ES-I3 (cell line): ENCODE data around the gene CBX4.

ENCODE experiments used
- H3K36me3 ChIP-seq: 2 replicates; pipeline ENCODE4 v1.6.1; 2013; ENCODE audit warnings: mild to moderate bottlenecking, low read length, control low read depth, moderate library complexity; ENCODE audit not compliant: insufficient read depth
- H3K4me1 ChIP-seq: 2 replicates; pipeline ENCODE4 v1.6.1; 2013; ENCODE audit warnings: mild to moderate bottlenecking, control low read depth, low read length; ENCODE audit not compliant: insufficient read depth
- H3K9ac ChIP-seq: 2 replicates; pipeline ENCODE4 v1.6.1; 2013; ENCODE audit warnings: low read depth, mild to moderate bottlenecking, low read length, moderate library complexity
- H3K9me3 ChIP-seq: 2 replicates; pipeline ENCODE4 v1.6.1; 2013; ENCODE audit warnings: mild to moderate bottlenecking, low read length, moderate library complexity; ENCODE audit not compliant: control insufficient read depth, insufficient read depth

CBX4 gene

DNA sequence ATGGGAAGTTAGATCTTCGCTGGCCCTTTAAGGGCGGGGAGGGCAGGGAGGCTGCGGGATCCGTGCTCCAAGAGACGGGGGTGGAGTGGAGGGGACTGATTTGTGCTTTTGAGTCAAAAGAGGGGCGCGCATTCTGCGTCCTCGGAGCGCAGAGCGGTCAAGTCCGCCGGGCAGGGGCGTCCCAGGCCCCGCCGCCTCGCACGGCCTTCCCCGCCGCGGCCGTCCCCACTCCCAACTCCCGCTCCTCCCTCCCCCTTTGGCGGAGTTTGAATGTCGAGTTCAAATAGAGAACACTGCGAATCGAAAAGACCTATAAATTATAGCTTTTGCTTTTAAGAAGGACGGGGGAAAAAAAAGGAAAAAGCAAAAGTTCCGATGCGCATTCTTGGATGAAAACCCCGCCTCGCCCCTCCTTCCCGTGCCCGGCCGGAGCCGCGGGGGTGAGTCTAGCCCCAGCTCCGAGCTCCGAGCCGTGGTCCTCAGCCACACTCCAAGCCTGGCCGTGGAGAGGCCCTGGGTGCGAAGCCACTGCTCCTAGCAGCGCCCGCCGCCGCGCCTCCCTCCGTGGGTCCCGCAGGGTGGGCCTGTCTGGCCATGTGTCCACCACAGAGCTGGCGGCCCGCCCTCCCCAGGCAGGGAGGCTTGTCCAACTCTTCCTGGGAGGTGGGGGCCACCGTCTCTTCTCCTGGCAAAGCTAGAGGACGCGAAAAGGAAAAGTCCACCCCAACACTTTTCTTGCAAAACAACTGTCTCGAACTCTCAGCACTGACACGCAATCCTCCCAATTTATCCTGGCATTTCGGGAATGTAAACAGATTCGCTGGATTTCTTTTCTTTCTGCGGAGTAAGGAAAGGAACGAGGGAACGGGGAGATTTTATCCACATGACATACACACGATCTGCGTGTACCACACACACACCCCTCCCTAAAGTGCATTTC, 46.0 kb downstream of the CBX4 start:
- peak overlapping the region; percentile 21; the same call in 1 of the 2 replicates for H3K9ac ChIP-seq
- H3K36me3 ChIP-seq = no peaks in the 10 kb centered on the region
- peaks cover 22% of the 10 kb centered on the region for H3K4me1 ChIP-seq
- H3K9me3 ChIP-seq = no peaks in the 10 kb centered on the region

DNA sequence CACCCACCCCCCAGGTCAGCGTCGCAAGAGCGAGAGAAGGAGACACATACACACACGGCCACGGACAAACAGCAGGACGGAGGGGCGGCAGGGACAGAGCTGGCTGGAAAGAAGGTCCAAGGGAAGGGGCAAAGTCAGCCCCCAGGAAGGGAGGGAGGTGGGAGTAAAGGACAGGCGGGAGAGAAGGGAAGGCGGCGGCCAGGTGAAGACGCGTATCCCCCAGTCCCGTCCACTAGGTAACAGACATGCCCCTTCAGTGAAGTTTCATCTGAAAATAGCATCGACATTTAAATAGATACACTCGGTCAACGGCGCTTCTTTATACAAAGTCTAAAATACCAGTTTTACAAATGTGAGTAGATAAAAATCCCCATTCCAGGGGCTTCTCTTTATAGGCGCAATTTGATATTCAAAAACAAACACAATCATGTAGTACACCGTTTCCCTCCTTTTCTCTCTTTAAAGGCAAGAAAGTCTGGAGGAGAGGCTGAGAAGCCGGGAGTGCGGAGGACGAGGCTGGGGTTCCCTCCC, 46.8 kb downstream of the CBX4 start:
- no peak overlapping the region; the same call in 1 of the 2 replicates for H3K9ac ChIP-seq
- no peaks in the 10 kb centered on the region for H3K36me3 ChIP-seq
- H3K4me1 ChIP-seq = peaks cover 23% of the 10 kb centered on the region
- H3K9me3 ChIP-seq = no peaks in the 10 kb centered on the region

DNA sequence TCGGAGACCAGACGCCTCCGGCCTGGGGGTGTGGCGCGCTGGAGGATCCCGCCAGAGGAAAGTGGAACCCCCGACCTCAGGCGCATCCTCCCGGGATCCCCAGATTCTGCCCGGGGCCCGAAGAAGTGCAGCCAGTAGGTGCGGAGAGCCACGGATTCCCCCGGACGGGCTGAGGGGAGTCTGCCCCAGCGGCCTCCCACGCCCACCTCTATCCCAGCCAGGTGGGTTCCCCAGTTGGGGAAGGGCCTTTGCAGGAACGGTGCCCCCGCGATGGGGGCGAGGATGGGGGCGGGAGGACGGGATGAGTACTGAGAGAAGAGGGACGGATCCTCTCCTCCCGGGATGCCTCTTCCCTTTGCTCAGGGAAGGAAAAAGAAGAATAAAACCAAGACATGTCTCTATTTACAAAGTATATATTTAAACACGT, 47.5 kb downstream of the CBX4 start:
- no peaks in the 10 kb centered on the region for H3K36me3 ChIP-seq
- no peak overlapping the region for H3K9ac ChIP-seq
- H3K9me3 ChIP-seq = no peaks in the 10 kb centered on the region
- peaks cover 23% of the 10 kb centered on the region for H3K4me1 ChIP-seq

DNA sequence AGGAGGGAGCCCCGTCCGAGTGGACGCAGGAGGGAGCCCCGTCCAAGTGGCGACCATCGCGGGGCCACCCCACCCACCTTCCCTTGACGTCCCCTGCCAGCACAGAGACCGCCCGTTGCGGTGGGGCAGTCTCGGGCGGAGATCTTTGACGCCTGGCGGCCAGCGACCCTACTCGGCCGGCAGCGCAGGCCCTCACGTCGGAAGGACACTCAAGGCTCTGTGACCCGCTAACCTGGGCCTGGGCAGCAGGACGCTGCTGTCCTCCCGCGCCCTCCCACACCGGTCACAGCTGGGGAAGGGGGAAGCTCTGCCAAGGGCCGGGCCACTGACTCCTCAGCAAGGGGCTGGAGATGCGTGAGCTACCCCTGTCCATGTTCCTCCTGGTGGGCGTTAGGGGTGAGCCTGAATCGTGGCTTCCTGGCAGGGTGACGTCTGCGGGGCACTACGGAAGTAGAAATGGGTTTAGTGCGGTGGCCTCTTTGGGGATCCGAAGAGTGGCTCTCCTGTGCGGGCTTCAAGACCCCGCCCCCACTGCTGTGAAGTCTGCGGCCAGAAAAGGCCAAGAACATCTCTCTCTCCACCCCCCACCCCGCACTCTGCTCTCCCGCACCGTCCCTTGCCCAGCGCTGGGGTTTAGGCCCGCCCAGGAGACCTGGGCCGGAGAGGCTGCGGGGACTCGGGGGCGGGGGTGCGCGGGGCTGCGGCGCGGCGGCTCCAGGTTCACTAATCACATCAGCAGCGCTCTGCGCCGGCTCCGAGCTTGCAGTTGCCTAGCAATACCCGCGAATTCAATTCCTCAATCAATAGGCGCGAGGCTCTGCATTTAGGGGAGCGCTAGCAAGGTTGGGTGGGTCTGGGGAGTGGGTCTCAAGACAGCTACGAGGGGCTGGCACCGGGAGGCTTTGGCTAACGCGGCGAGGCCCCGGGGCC, 48.2 kb downstream of the CBX4 start:
- no peak overlapping the region for H3K9ac ChIP-seq
- H3K4me1 ChIP-seq = peaks cover 23% of the 10 kb centered on the region
- H3K9me3 ChIP-seq = no peaks in the 10 kb centered on the region
- no peaks in the 10 kb centered on the region for H3K36me3 ChIP-seq

DNA sequence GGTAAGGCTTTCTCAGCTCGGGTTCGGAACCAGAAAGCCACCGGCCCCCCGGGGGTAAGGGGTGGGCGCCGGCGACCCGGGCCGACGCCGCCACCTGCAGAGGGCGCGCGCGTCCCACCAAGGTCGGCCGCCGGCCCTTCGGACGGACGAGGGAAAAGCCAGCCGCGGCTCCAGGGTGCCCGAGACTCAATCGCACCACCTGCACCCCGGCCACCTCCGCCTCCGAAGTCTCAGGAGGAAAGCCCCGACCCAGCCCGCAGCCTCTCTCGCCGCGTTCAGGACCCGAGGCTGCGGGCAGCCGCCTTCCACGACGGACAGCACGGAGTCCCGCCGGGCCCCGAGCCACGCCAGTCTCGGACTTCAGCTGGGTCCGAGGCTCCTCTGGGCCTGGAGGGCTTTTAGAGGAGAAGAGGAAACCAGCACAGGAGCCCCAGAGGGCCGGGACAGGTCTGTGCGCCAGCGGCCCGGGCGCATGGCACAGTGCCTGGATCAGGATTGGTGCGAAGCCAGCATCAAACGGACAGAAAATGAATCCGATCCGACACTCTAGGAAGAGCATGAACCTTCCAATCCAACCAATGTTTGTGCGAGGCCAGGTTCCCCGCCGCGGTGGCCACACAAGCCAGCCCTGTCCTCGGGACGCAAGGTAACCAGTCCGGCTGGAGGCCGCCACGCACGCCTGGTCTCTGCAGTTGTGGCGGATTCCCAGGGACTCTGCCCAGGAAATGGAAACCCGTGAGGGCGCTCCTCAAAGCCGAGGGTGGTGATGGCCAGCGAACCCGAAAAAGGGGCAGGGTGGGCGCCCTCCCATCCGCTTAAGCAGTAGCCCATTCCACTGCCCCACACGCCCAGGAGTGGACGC, 49.1 kb downstream of the CBX4 start:
- Histone ChIP-seq H3K4me1 (peaks cover 19% of the 10 kb centered on the region), H3K36me3 (no peaks in the 10 kb centered on the region), H3K9ac (peak overlapping the region; percentile 55; the same call in 1 of the 2 replicates), H3K9me3 (no peaks in the 10 kb centered on the region)

DNA sequence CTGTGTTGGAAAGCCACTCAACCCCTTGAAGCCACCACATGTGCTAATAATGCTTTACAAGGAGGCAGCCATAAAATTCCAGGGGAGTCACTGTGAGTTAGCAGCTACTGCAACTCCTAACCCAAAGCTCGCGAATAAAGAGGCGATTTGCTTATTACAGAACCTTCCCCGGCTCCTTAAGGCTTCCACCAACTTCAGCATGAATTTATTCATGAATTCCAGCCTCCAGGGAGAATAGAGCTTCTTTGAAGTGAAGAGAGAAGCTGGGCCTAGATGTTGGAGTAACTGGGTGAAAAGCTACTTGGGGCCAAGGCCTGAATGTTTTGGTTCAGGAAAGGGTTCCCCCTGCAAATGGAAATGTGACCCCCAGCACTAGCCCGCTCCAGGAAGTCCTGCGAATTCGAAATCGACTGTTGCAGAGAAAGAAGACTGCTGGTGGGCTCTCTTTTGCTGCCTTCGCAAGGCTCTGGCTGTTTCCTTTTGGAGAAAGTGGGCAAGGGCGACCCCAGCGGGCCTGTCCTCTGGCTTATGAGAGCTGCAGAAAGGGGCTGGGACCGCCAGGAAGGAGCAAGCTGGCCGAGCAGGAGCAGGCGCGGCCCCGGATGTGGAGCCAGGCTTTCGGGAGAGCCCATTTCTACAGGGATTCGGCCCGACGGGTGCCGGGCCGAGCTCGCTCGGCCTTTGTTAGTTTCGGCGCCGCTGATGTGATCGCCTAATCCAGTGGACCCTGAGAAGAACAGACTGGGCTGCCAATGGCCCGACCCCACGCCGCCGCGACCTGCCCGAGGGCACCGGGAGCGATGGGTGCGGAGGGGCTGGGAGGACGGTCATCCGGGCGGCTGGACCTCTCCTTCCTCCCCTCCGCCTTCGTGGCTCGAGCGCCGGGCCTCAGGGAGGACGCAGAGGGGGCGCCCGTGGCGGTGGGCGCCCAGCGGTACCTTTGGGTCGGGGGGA, 50.0 kb downstream of the CBX4 start:
- H3K9me3 ChIP-seq = no peaks in the 10 kb centered on the region
- peak overlapping the region; percentile 55 for H3K9ac ChIP-seq
- peaks cover 19% of the 10 kb centered on the region for H3K4me1 ChIP-seq
- H3K36me3 ChIP-seq = no peaks in the 10 kb centered on the region

DNA sequence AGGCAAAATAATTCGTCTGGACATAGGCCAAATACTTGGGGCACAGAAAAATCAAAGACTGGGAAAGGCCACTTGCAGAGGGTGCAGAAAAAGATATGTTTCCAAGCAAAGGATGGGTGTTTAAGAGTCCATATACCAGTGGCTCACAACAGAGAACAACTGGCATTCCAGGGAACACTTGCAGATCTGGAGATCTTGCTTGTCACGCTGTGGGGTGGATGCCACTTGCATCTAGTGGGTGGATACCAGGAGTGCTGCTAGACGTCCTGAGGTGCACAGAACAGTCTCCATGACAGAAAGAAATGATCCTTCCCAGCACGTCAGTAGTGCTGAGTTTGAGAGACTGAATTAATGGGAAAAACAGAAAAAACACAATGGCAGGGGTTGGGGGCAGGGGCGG, 50.8 kb downstream of the CBX4 start:
- Histone ChIP-seq H3K9me3 (no peaks in the 10 kb centered on the region), H3K4me1 (peaks cover 19% of the 10 kb centered on the region), H3K36me3 (no peaks in the 10 kb centered on the region), H3K9ac (no peak overlapping the region)

DNA sequence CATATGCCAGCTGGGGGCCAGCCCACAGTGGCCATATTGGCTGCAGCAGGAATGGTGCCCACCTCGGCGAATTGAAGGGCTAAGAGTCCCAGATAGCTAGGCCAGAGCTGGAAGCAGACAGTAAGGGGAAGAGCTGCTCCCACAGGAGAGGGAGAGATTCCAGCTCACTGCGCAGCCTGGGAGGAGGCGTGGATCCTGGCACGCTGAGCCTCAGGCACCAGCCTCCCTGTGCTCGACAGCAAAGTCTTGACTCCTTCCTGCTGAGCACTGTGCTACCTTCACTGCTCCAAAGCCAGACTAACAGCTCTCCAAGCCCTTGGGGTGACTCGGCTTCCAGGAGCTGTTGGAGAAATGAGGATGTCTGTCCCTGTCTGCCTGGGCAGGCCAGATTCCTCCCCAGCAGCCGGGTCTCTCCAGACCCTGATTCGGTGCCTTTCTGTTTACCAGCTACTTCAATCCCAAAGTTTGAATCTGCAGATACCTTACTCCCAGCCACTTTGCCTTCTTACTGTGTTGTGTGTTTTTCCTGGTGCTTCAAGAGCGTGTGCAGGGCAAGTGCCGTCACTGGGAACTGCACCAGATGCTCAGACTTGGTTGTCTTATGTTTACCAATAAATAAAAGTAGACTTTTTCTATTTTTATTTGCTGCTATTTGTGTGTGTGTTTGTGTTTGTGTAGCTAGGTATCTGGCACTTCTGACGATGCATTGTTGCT, 52.2 kb downstream of the CBX4 start:
- Histone ChIP-seq H3K4me1 (peaks cover 15% of the 10 kb centered on the region), H3K9me3 (no peaks in the 10 kb centered on the region), H3K36me3 (no peaks in the 10 kb centered on the region), H3K9ac (no peak overlapping the region)

DNA sequence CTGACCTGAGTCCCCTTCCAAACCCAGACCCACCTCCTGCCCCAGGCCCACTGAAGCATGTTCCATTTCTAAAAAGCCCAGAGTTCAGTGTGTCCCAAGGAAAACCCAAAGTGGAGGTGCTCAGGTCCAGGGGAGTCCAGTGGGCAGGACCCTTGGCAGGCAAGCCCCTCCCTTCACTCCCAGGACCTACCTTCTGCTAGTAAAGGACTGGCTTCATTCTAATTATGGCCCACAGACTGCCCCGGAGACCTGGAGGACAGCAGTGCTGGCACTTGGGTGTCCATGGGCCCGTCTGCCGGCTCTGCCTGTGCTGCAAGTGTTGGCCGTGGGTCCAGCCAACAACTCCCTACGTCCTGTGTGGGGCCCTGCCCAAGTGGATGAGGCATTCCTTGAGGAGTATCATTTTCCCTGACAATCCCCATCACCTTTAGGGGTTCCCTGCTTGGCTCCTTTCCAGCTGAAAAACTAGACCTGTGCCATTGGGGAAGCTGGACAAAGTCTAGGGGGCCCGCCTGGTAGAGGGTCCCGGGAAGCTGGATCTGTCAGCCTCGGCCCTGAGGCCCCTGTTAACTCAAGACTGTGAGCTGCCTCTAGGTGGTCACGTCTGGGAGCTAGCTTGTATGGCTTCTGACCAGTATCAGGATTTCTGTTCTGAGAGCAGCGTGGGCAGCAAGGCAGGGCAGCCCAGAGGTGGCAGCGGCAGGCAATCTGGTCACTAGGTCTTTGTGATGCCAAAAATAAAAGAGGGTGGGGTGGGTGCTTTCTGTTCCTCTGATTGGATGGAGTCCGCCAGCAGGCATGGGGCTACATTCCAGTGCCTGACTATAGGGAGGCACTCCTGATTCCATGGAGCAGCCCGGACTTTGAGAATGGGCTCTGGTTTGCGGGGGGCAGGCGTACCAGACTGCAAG, 53.1 kb downstream of the CBX4 start:
- no peak overlapping the region for H3K9ac ChIP-seq
- H3K9me3 ChIP-seq = no peaks in the 10 kb centered on the region
- no peaks in the 10 kb centered on the region; the same call in 1 of the 2 replicates for H3K36me3 ChIP-seq
- peaks cover 15% of the 10 kb centered on the region for H3K4me1 ChIP-seq

DNA sequence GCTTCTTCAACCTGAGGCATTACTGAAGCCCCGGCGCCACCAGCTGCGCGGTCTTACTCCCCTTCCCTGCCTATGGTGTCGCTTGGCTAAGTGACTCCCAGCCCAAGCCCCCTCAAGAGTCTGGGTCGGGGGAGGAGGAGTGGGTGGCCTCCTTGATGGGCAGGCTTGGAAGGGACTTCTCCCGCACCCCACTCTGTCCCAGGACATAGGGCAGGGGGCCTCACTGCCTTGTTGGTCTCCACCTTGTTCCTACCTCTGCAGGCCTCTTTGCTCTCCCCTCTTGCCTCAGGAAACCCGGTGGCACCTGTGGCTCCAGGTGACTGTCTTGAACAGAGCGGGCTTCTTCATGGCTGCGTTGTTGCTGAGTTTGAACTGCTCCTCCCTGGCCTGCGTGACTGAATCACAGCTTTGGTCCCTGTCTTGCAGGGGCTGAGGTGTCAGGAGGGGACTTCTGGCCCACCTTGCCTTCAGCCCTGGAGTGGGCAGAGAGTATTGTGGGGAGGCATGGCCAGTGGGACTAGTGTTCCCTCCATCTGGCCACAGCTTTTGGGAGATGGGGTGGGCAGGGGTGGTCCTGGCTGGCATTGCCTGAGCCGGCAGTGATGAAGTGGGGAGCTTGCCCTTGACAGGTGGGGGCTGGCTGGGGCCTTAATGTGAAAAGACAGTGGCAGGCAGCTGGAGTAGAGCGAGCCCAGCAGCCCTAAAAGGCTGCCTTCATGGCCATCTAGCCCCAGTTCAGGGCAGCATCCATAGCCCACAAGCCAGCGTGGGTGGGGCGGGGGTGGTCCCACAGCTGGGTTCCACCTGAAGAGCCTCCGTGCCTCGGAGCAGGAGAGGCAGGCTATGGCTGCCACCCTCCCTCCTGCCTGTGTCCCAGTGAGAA, 54.0 kb downstream of the CBX4 start:
- no peak overlapping the region for H3K9ac ChIP-seq
- H3K9me3 ChIP-seq = no peaks in the 10 kb centered on the region
- H3K36me3 ChIP-seq = no peaks in the 10 kb centered on the region; the same call in 1 of the 2 replicates
- H3K4me1 ChIP-seq = peaks cover 12% of the 10 kb centered on the region
